A673 (cell line): Measurements from ENCODE around the gene PHF21A. TPM values are rescaled to one million over a fixed set of nuclear protein-coding genes. Genes with fewer than 3 reads are reported as not detected.

Experiments
- BruUV-seq: library from RNA; stranded (reverse); fragments of 400-500 nt; replicated peaks from 2 replicates; lab custom pipeline; 2021; lab: Mats Ljungman, UMichigan
- CTCF ChIA-PET: fragments of 300-600 bp; sonication (Branson Sonifier 250); formaldehyde crosslinking; loops from one replicate; lab custom pipeline; 2022; ENCODE audit warnings: antibody characterized with exemption; lab: Charles Lee
- POLR2A ChIA-PET: fragments of 300-600 bp; sonication (Branson Sonifier 250); formaldehyde crosslinking; loops from one replicate; lab custom pipeline; 2022; ENCODE audit warnings: antibody characterized with exemption; ENCODE audit not compliant: low non-redundant PET; lab: Charles Lee
- DNase-seq: peaks from one replicate; pipeline ENCODE4 v3.0.0-alpha.2; 2015; ENCODE audit warnings: low spot score
- H3K27ac ChIP-seq: fragments of 200-600 bp; sonication (generic); 2 replicates; pipeline ENCODE4 v1.5.1; 2016; ENCODE audit warnings: mixed run types, low read depth, mild to moderate bottlenecking, mixed read lengths, antibody characterized with exemption, low read length; ENCODE audit not compliant: poor library complexity, severe bottlenecking
- H3K27me3 ChIP-seq: fragments of 200-600 bp; sonication (generic); replicated peaks from 2 replicates; pipeline ENCODE4 v1.6.1; 2017; ENCODE audit warnings: mixed run types, low read depth, mild to moderate bottlenecking, mixed read lengths, antibody characterized with exemption, low read length; ENCODE audit not compliant: insufficient read depth, poor library complexity
- H3K36me3 ChIP-seq: fragments of 200-600 bp; sonication (generic); 2 replicates; pipeline ENCODE4 v1.6.1; 2016; ENCODE audit warnings: mixed run types, mild to moderate bottlenecking, mixed read lengths, antibody characterized with exemption, low read length; ENCODE audit not compliant: insufficient read depth, poor library complexity, severe bottlenecking
- H3K4me1 ChIP-seq: fragments of 200-600 bp; sonication (generic); 2 replicates; pipeline ENCODE4 v1.6.1; 2017; ENCODE audit warnings: mixed run types, mild to moderate bottlenecking, mixed read lengths, antibody characterized with exemption, low read length; ENCODE audit not compliant: insufficient read depth, poor library complexity, severe bottlenecking
- H3K4me3 ChIP-seq: fragments of 200-600 bp; sonication (generic); 2 replicates; pipeline ENCODE4 v1.5.1; 2016; ENCODE audit warnings: low read depth, mixed run types, mild to moderate bottlenecking, mixed read lengths, low read length; ENCODE audit not compliant: poor library complexity, severe bottlenecking
- H3K9me3 ChIP-seq: fragments of 200-600 bp; sonication (generic); 2 replicates; pipeline ENCODE4 v1.6.1; 2016; ENCODE audit warnings: mixed run types, low read depth, mild to moderate bottlenecking, mixed read lengths, antibody characterized with exemption, low read length; ENCODE audit not compliant: poor library complexity, severe bottlenecking
- EZH2 ChIP-seq: fragments of 200-600 bp; sonication (generic); IDR thresholded peaks from 2 replicates; pipeline ENCODE4 v1.6.1; 2017; ENCODE audit warnings: borderline replicate concordance, low read depth, mild to moderate bottlenecking, mixed read lengths, antibody characterized with exemption, low read length; ENCODE audit not compliant: poor library complexity, severe bottlenecking
- intact Hi-C: fragments of 100-400 bp; cut with micrococcal nuclease; formaldehyde crosslinking; loops from one replicate; pipeline ENCODE4 v1.10.0; 2022; ENCODE audit not compliant: unreplicated experiment
- total RNA-seq: library from RNA; stranded (reverse); gene quantifications from 2 replicates; pipeline ENCODE4 v1.2.3, GENCODE V29; 2021
- TF ChIP-seq, protein P1 (sequence below): fragments of 300-800, 200-600 bp; sonication (generic); conservative IDR thresholded peaks from 2 replicates; pipeline ENCODE4 v1.5.1; 2017; ENCODE audit warnings: low read depth, mild to moderate bottlenecking, antibody characterized with exemption, low read length, moderate library complexity, mixed read lengths

PHF21A gene
- total RNA-seq, 1 experiment from 2014 or later, result 77.2 TPM

- DNase-seq, result no peak
- CTCF ChIA-PET, result no interaction called here
- Histone ChIP-seq H3K4me1 (peaks cover 46% of the 10 kb centered on the region), H3K27ac (peak overlapping the region; percentile 0), H3K9me3 (no peaks in the 10 kb centered on the region), H3K4me3 (no peak overlapping the region), H3K36me3 (no peaks in the 10 kb centered on the region), H3K27me3 (no peaks in the 10 kb centered on the region)
- TF ChIP-seq, protein P1, sequence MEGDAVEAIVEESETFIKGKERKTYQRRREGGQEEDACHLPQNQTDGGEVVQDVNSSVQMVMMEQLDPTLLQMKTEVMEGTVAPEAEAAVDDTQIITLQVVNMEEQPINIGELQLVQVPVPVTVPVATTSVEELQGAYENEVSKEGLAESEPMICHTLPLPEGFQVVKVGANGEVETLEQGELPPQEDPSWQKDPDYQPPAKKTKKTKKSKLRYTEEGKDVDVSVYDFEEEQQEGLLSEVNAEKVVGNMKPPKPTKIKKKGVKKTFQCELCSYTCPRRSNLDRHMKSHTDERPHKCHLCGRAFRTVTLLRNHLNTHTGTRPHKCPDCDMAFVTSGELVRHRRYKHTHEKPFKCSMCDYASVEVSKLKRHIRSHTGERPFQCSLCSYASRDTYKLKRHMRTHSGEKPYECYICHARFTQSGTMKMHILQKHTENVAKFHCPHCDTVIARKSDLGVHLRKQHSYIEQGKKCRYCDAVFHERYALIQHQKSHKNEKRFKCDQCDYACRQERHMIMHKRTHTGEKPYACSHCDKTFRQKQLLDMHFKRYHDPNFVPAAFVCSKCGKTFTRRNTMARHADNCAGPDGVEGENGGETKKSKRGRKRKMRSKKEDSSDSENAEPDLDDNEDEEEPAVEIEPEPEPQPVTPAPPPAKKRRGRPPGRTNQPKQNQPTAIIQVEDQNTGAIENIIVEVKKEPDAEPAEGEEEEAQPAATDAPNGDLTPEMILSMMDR, result no peak
- no peak for TF ChIP-seq EZH2
- POLR2A ChIA-PET, result interaction anchor here (0.6 to 0.7 kb wide), 2 partner anchors 84 to 756 kb away, joined by 3 to 4 read pairs; no protein-coding TSS in a partner anchor
- BruUV-seq, result no TSS peak
- intact Hi-C loops, result no loop called here
These were observed 136.0 kb downstream of the PHF21A start for GRCh38 chr11:45985212-45985611.

GRCh38 chr11:45984192-45984591 lies 137.1 kb downstream of the PHF21A start:
- DNase-seq, result peak; percentile 76
- BruUV-seq, result no TSS peak
- CTCF ChIA-PET, result interaction anchor here (1.8 kb wide), 1 partner anchor 22 kb away, joined by 13 read pairs; no protein-coding TSS in a partner anchor
- Histone ChIP-seq H3K27ac (peak overlapping the region; percentile 83), H3K4me1 (peaks cover 46% of the 10 kb centered on the region), H3K4me3 (no peak overlapping the region), H3K27me3 (no peaks in the 10 kb centered on the region), H3K36me3 (peaks cover 9% of the 10 kb centered on the region), H3K9me3 (no peaks in the 10 kb centered on the region)
- POLR2A ChIA-PET, result interaction anchor here (0.7 to 1.1 kb wide), 3 partner anchors 7 to 83 kb away, joined by 3 to 4 read pairs (median 3); no protein-coding TSS in a partner anchor
- TF ChIP-seq, protein P1, result no peak
- TF ChIP-seq EZH2, result no peak
- intact Hi-C loops, result loop anchor here (5.0 kb wide), 1 partner anchor 48 kb away; no protein-coding TSS in a partner anchor

GRCh38 chr11:45983471-45983845 lies 137.8 kb downstream of the PHF21A start:
- Histone ChIP-seq H3K27me3 (no peaks in the 10 kb centered on the region), H3K9me3 (no peaks in the 10 kb centered on the region), H3K36me3 (peaks cover 15% of the 10 kb centered on the region), H3K27ac (peak overlapping the region; percentile 83), H3K4me3 (peak overlapping the region; percentile 11), H3K4me1 (peaks cover 46% of the 10 kb centered on the region)
- peak; percentile 26 for DNase-seq
- CTCF ChIA-PET, result interaction anchor here (0.6 to 1.8 kb wide), 5 partner anchors 10 to 212 kb away, joined by 3 to 13 read pairs (median 5); no protein-coding TSS in a partner anchor
- intact Hi-C loops, result loop anchor here (5.0 kb wide), 1 partner anchor 49 kb away; no protein-coding TSS in a partner anchor
- POLR2A ChIA-PET, result interaction anchor here (0.5 to 1.7 kb wide), 8 partner anchors 8 to 158 kb away, joined by 3 to 11 read pairs (median 4); no protein-coding TSS in a partner anchor
- BruUV-seq, result TSS peak; percentile 97
- TF ChIP-seq, protein P1, result no peak
- no peak for TF ChIP-seq EZH2
